ENCODE measurements around the gene CLOCK. TPM values are rescaled to one million over a fixed set of nuclear protein-coding genes. Genes with fewer than 3 reads are reported as not detected.

The CLOCK gene
- total RNA-seq, 1 experiment from 2014 or later = 24.9 TPM

DNA sequence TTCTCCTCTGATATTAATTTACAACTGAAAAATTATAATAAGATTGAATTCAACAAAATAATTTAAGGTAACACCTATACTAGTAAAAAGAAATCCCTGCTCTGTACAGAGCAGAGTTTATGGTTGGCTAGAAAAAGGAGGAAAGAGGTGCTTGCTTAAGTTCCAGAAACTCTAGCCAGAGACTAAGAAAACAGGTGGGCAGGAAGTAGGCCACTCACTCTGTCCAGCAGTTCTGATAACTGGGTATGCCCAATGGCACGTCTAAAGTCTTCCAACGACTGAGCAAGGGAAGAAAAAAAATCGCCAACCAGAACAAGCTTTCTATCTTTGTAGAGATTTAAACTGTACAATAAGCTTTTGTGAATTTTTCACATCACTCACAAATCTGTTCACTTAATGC is 108.9 kb downstream of the CLOCK start:
- no TSS peak for BruUV-seq (replicated peaks)
- ChIA-PET CTCF (no interaction called here), POLR2A (no interaction called here)
- no peak overlapping the region for H3K27ac ChIP-seq (ENCODE audit: low read length)
- no peaks in the 10 kb centered on the region for H3K9me3 ChIP-seq (ENCODE audit: control insufficient read depth, insufficient read depth, low read depth, low read length)
- H3K36me3 ChIP-seq (ENCODE audit: control insufficient read depth, insufficient read depth, low read length) = peaks cover 21% of the 10 kb centered on the region
- no peaks in the 10 kb centered on the region for H3K27me3 ChIP-seq (ENCODE audit: control insufficient read depth, insufficient read depth, low read length)
- intact Hi-C loops (cut with micrococcal nuclease; ENCODE audit: unreplicated experiment) (no loop called here), in situ Hi-C loops (cut with HindIII; ENCODE audit: low pct_unique_long_range_greater_than_20kb, low sequenced_read_pairs) (no loop called here)
- ATAC-seq (no peak), DNase-seq (ENCODE audit: low read depth, low spot score) (no peak)
- H3K4me1 ChIP-seq (ENCODE audit: control insufficient read depth, insufficient read depth, low read length) = no peaks in the 10 kb centered on the region
- H3K4me3 ChIP-seq (ENCODE audit: low read depth in 2 of 2, low read length in 2 of 2) = no peak overlapping the region
- TF ChIP-seq REST (IDR thresholded peaks at IDR 0.05; ENCODE audit: insufficient read depth in 1 of 2, low read depth in 2 of 2, low read length in 1 of 2) (no peak), POLR2AphosphoS5 (IDR thresholded peaks at IDR 0.05; ENCODE audit: low read depth, low read length) (no peak), SIN3A (IDR thresholded peaks at IDR 0.05; ENCODE audit: borderline replicate concordance, insufficient read depth, low read depth, low read length) (no peak), CTCF (IDR thresholded peaks at IDR 0.05) (no peak), TCF7L2 (IDR thresholded peaks at IDR 0.05; ENCODE audit: low read depth, low read length) (no peak)

GRCh38 chr4:55437356-55437796 is 109.3 kb downstream of the CLOCK start:
- H3K4me3 ChIP-seq (ENCODE audit: low read depth in 2 of 2, low read length in 2 of 2) = no peak overlapping the region
- no peak for DNase-seq (ENCODE audit: low read depth, low spot score)
- ChIA-PET POLR2A (no interaction called here), CTCF (no interaction called here)
- no peaks in the 10 kb centered on the region for H3K4me1 ChIP-seq (ENCODE audit: control insufficient read depth, insufficient read depth, low read length)
- TF ChIP-seq SIN3A (IDR thresholded peaks at IDR 0.05; ENCODE audit: borderline replicate concordance, insufficient read depth, low read depth, low read length) (no peak), POLR2AphosphoS5 (IDR thresholded peaks at IDR 0.05; ENCODE audit: low read depth, low read length) (no peak), REST (IDR thresholded peaks at IDR 0.05; ENCODE audit: insufficient read depth in 1 of 2, low read depth in 2 of 2, low read length in 1 of 2) (no peak), TCF7L2 (IDR thresholded peaks at IDR 0.05; ENCODE audit: low read depth, low read length) (no peak), CTCF (IDR thresholded peaks at IDR 0.05) (no peak)
- no peak overlapping the region for H3K27ac ChIP-seq (ENCODE audit: low read length)
- no peaks in the 10 kb centered on the region for H3K27me3 ChIP-seq (ENCODE audit: control insufficient read depth, insufficient read depth, low read length)
- BruUV-seq (replicated peaks) = no TSS peak
- ATAC-seq = no peak
- intact Hi-C loops (cut with micrococcal nuclease; ENCODE audit: unreplicated experiment) = no loop called here
- H3K9me3 ChIP-seq (ENCODE audit: control insufficient read depth, insufficient read depth, low read depth, low read length) = no peaks in the 10 kb centered on the region
- peaks cover 17% of the 10 kb centered on the region for H3K36me3 ChIP-seq (ENCODE audit: control insufficient read depth, insufficient read depth, low read length)
- in situ Hi-C loops (cut with HindIII; ENCODE audit: low pct_unique_long_range_greater_than_20kb, low sequenced_read_pairs) = no loop called here

All from Panc1 (cell line).